ENCODE results near the gene ADCY2. TPM values are rescaled to one million over a fixed set of nuclear protein-coding genes. Genes with fewer than 3 reads are reported as not detected.

Gene ADCY2
- total and polyA plus RNA-seq, 4 donors, result 25.4 to 145 (median 71.1) TPM

DNA sequence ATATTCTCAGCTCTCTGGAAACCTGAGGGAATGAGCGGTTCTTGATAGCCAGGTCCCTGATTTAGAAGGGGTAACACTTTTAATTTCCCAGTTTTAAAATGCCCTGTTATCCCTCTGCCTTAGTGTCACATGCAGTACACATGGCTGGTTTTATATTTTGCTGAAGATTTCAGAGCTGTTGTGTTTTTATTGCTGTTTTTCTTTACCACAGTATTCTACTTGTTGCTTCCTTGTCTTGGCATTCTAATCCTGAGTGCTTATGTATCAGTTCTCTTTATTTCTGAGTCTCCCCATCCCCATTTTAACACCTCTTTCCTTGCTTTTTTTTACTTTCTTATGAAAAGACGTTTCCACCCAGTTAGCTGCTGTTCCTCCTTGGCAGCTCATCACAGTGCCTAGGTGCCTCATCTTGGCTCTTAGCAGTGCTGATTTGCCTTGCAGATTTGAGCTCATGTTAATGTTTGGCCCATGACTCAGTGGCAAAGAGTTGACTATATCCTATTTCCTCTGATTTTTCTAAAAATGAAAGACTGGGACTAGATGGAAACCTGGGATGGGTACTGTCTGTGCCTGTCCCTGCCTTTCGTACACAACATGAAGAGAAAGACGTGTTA lies 476.7 kb downstream of the ADCY2 start:
- WGBS (ENCODE audit: insufficient coverage), result 69% methylated on average over 3 of the region's 4 CpGs
- Histone ChIP-seq H3K4me3 (ENCODE audit: low read depth, low read length) (no peak overlapping the region), H3K27ac (ENCODE audit: low read depth, low read length) (no peak overlapping the region), H3K9me3 (ENCODE audit: control insufficient read depth, insufficient read depth, low read length) (no peaks in the 10 kb centered on the region), H3K4me1 (ENCODE audit: control insufficient read depth, insufficient read depth, low read length) (no peaks in the 10 kb centered on the region), H3K27me3 (ENCODE audit: control insufficient read depth, insufficient read depth, low read length) (no peaks in the 10 kb centered on the region), H3K36me3 (ENCODE audit: control insufficient read depth, insufficient read depth, low read length) (peaks cover 5% of the 10 kb centered on the region)
- no peak for DNase-seq (ENCODE audit: low read depth in 4 of 6, low spot score in 6 of 6)

DNA sequence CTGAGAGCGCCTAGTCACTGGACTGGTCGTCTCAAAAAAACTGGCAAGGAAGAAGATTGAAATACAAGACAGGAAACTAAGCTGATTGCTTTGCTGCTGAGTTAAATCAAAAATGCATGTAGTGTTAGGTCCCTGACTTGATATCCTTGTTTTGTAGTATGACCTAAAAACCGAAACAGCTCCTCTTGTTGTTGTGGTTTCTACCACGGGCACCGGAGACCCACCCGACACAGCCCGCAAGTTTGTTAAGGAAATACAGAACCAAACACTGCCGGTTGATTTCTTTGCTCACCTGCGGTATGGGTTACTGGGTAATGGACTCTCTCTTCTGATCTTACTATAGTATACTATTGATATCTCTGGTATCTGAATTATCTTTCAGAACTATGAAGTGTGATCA lies 477.3 kb downstream of the ADCY2 start:
- no peak for DNase-seq (ENCODE audit: low read depth in 4 of 6, low spot score in 6 of 6)
- Histone ChIP-seq H3K9me3 (ENCODE audit: control insufficient read depth, insufficient read depth, low read length) (no peaks in the 10 kb centered on the region), H3K36me3 (ENCODE audit: control insufficient read depth, insufficient read depth, low read length) (peaks cover 5% of the 10 kb centered on the region), H3K27me3 (ENCODE audit: control insufficient read depth, insufficient read depth, low read length) (no peaks in the 10 kb centered on the region), H3K4me1 (ENCODE audit: control insufficient read depth, insufficient read depth, low read length) (no peaks in the 10 kb centered on the region), H3K4me3 (ENCODE audit: low read depth, low read length) (no peak overlapping the region), H3K27ac (ENCODE audit: low read depth, low read length) (no peak overlapping the region)
- 85% methylated on average over 2 of the region's 9 CpGs for WGBS (ENCODE audit: insufficient coverage)

DNA sequence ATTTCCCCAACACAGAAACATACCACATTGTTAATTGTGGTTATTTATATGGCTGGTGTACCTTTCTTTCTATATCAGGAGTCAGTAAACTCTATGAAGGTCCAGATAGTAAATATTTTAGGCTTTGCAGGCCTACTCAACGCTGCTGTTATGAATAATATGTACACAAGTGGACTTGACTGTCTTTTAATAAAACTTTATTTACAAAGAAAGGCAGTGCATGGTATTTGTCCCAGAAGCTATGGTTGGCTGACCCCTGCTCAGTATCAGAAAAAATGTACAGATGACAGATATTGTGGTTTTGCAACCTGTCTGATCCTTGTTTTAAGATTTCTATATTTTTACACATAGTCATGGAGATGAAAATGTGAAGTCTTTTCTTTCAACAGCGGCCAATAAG lies 478.7 kb downstream of the ADCY2 start:
- H3K27ac ChIP-seq (ENCODE audit: low read depth, low read length), result no peak overlapping the region
- whole genome bisulfite sequencing (ENCODE audit: insufficient coverage), result no CpG with 5 or more reads among the region's 2 CpGs

DNA sequence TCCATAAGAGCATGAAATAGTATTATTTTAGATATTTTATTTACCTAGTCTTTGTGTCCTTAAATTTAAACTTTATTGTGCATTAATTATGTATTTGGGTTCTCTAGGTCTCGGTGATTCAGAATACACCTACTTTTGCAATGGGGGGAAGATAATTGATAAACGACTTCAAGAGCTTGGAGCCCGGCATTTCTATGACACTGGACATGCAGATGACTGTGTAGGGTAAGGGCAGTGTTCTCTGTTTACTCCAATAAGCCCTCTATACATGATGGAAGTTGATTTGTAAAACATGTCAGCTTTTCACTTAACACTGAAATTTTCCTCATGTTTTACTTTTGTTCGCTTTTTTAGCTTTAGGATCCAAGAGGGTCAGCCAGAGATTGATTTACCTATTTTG lies 479.2 kb downstream of the ADCY2 start:
- no peaks in the 10 kb centered on the region for H3K4me1 ChIP-seq (ENCODE audit: control insufficient read depth, insufficient read depth, low read length)
- no peak overlapping the region for H3K4me3 ChIP-seq (ENCODE audit: low read depth, low read length)
- peaks cover 8% of the 10 kb centered on the region for H3K36me3 ChIP-seq (ENCODE audit: control insufficient read depth, insufficient read depth, low read length)
- H3K27me3 ChIP-seq (ENCODE audit: control insufficient read depth, insufficient read depth, low read length), result no peaks in the 10 kb centered on the region
- no peaks in the 10 kb centered on the region for H3K9me3 ChIP-seq (ENCODE audit: control insufficient read depth, insufficient read depth, low read length)
- no CpG with 5 or more reads among the region's 4 CpGs for WGBS (ENCODE audit: insufficient coverage)
- H3K27ac ChIP-seq (ENCODE audit: low read depth, low read length), result no peak overlapping the region
- DNase-seq (ENCODE audit: low read depth in 4 of 6, low spot score in 6 of 6), result no peak

More for the DNA sequence above, 478.7 kb downstream of the ADCY2 start:
- no peak overlapping the region for H3K4me3 ChIP-seq (ENCODE audit: low read depth, low read length)
- H3K36me3 ChIP-seq (ENCODE audit: control insufficient read depth, insufficient read depth, low read length), result peaks cover 5% of the 10 kb centered on the region
- H3K27me3 ChIP-seq (ENCODE audit: control insufficient read depth, insufficient read depth, low read length), result no peaks in the 10 kb centered on the region
- no peak for DNase-seq (ENCODE audit: low read depth in 4 of 6, low spot score in 6 of 6)
- no peaks in the 10 kb centered on the region for H3K9me3 ChIP-seq (ENCODE audit: control insufficient read depth, insufficient read depth, low read length)
- H3K4me1 ChIP-seq (ENCODE audit: control insufficient read depth, insufficient read depth, low read length), result no peaks in the 10 kb centered on the region

DNA sequence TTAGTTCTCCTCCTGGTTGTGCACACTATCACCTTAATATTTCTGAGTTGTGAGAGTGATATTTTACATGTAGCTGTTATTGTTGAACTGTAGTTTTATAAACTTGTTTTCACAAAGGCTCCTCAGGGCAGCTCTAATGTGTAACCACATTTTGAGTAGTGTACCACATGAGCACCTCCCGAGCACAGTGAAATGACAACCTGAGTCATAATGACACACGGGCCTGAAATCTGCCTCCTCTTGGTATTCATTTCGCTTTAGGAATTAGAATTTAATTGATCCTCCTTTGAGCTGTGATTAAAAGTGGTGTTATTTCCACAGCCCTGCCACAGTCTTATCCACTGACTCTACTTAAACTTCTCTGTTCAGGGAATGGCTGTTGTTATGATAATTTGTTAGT lies 480.9 kb downstream of the ADCY2 start:
- 60% methylated on average over 2 of the region's 3 CpGs for WGBS (ENCODE audit: insufficient coverage)
- no peak overlapping the region for H3K27ac ChIP-seq (ENCODE audit: low read depth, low read length)
- DNase-seq (ENCODE audit: low read depth in 4 of 6, low spot score in 6 of 6), result no peak
- H3K27me3 ChIP-seq (ENCODE audit: control insufficient read depth, insufficient read depth, low read length), result no peaks in the 10 kb centered on the region
- no peak overlapping the region for H3K4me3 ChIP-seq (ENCODE audit: low read depth, low read length)
- peaks cover 14% of the 10 kb centered on the region for H3K36me3 ChIP-seq (ENCODE audit: control insufficient read depth, insufficient read depth, low read length)
- no peaks in the 10 kb centered on the region for H3K9me3 ChIP-seq (ENCODE audit: control insufficient read depth, insufficient read depth, low read length)
- no peaks in the 10 kb centered on the region for H3K4me1 ChIP-seq (ENCODE audit: control insufficient read depth, insufficient read depth, low read length)

DNA sequence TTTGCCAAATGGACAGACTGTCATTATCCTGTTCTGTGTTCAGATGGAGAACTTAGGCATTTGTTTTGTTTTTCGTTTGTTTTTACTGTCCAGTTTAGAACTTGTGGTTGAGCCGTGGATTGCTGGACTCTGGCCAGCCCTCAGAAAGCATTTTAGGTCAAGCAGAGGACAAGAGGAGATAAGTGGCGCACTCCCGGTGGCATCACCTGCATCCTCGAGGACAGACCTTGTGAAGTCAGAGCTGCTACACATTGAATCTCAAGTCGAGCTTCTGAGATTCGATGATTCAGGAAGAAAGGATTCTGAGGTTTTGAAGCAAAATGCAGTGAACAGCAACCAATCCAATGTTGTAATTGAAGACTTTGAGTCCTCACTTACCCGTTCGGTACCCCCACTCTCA lies 481.9 kb downstream of the ADCY2 start:
- 81% methylated on average over 7 of the region's 9 CpGs for WGBS (ENCODE audit: insufficient coverage)
- Histone ChIP-seq H3K4me1 (ENCODE audit: control insufficient read depth, insufficient read depth, low read length) (no peaks in the 10 kb centered on the region), H3K9me3 (ENCODE audit: control insufficient read depth, insufficient read depth, low read length) (no peaks in the 10 kb centered on the region), H3K27ac (ENCODE audit: low read depth, low read length) (no peak overlapping the region), H3K36me3 (ENCODE audit: control insufficient read depth, insufficient read depth, low read length) (peaks cover 18% of the 10 kb centered on the region), H3K4me3 (ENCODE audit: low read depth, low read length) (no peak overlapping the region), H3K27me3 (ENCODE audit: control insufficient read depth, insufficient read depth, low read length) (no peaks in the 10 kb centered on the region)
- no peak for DNase-seq (ENCODE audit: low read depth in 4 of 6, low spot score in 6 of 6)

DNA sequence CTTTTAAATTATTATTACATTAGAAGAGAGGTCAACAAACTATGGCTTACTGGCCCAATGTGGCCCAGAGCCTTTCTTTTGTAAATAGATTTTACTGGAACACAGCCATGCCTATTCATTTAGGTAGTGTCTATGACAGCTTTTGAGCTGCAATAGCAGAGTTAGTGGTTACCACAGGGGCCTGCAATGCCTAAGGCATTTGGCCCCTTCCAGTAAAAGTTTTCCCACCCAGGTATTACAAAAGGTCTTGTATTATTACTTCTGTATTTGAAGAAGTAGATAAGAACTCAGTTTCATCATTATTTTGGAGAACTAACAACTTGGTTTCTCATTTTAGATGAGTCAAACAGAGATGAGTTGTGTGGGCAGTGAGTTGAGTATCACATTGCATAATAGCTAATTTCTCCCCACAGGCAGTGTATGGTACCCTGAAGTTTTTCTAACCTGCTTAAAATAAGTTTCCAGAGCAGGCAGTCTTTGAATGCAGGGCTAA lies 482.5 kb downstream of the ADCY2 start:
- DNase-seq (ENCODE audit: low read depth in 4 of 6, low spot score in 6 of 6), result no peak
- Histone ChIP-seq H3K4me3 (ENCODE audit: low read depth, low read length) (no peak overlapping the region), H3K27ac (ENCODE audit: low read depth, low read length) (no peak overlapping the region), H3K36me3 (ENCODE audit: control insufficient read depth, insufficient read depth, low read length) (peaks cover 23% of the 10 kb centered on the region), H3K27me3 (ENCODE audit: control insufficient read depth, insufficient read depth, low read length) (no peaks in the 10 kb centered on the region), H3K9me3 (ENCODE audit: control insufficient read depth, insufficient read depth, low read length) (no peaks in the 10 kb centered on the region), H3K4me1 (ENCODE audit: control insufficient read depth, insufficient read depth, low read length) (no peaks in the 10 kb centered on the region)
